Body of pancreas (tissue), 4 donors: ENCODE results near the gene TOX2.

Experiments
- CTCF ChIP-seq, 7 experiments: fragments of 450-650 bp in 4 of 7; fragments of 200-600 bp in 3 of 7; sonication (generic) in 3 of 7; IDR thresholded peaks; one replicate each; pipeline ENCODE4 v1.5.1; 2016 to 2019; ENCODE audit warnings: antibody characterized with exemption in 7 of 7
- POLR2A ChIP-seq, 3 donors: fragments of 450-650 bp; IDR thresholded peaks; one replicate each; pipeline ENCODE4 v1.6.1; 2016; ENCODE audit warnings: antibody characterized with exemption in 3 of 3, mild to moderate bottlenecking in 2 of 3

GRCh38 chr20:43985121-43985520 is 70.5 kb downstream of the TOX2 start:
- TF ChIP-seq CTCF (IDR thresholded peaks at IDR 0.05) (no peak), POLR2A (IDR thresholded peaks at IDR 0.05) (no peak)
